ENCODE data around the gene MEIG1.
"Not testable (repeated sequence)": the region's sequence is repeated elsewhere in the genome, so short reads cannot be mapped to it uniquely, and the experiment has no call there.

The MEIG1 gene

GRCh38 chr10:14954934-14955333, 4.3 kb upstream of the MEIG1 start:
- no peak for DNase-seq (ENCODE audit: low read depth in 2 of 2)

DNA sequence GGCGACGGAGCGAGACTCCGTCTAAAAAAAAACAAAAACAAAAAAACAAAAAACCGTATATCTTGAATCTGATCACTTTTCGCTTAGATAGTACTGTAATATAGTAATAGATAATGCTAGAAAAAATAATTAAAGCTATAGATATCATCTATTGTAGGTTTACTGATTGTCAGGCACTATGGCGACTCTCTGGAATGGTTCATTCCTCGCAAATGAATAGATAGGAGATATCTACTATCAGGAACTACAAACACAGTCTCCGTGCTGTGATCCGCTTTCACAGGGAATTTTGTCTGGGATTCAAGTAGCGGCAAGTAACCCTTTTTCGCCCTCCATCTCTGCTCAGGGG, 342 bp upstream of the MEIG1 start:
- no peak for DNase-seq (ENCODE audit: low read depth in 2 of 2)

GRCh38 chr10:14967897-14968296, 8.7 kb downstream of the MEIG1 start:
- DNase-seq (ENCODE audit: low read depth in 2 of 2), result no peak

- peak in 1 of 2 donors; percentile 43 for DNase-seq (ENCODE audit: low read depth in 2 of 2)
Observed at GRCh38 chr10:14971867-14972448, 12.8 kb downstream of the MEIG1 start.

GRCh38 chr10:14974153-14974998, 15.2 kb downstream of the MEIG1 start:
- DNase-seq (ENCODE audit: low read depth in 2 of 2), result not testable (repeated sequence)

- no peak for DNase-seq (ENCODE audit: low read depth in 2 of 2)
Observed at GRCh38 chr10:14975672-14976273, 16.6 kb downstream of the MEIG1 start.

GRCh38 chr10:14982744-14983143, 23.6 kb downstream of the MEIG1 start:
- DNase-seq (ENCODE audit: low read depth in 2 of 2), result no peak

- not testable (repeated sequence) for DNase-seq (ENCODE audit: low read depth in 2 of 2)
Observed at GRCh38 chr10:14989552-14989951, 30.4 kb downstream of the MEIG1 start.

DNA sequence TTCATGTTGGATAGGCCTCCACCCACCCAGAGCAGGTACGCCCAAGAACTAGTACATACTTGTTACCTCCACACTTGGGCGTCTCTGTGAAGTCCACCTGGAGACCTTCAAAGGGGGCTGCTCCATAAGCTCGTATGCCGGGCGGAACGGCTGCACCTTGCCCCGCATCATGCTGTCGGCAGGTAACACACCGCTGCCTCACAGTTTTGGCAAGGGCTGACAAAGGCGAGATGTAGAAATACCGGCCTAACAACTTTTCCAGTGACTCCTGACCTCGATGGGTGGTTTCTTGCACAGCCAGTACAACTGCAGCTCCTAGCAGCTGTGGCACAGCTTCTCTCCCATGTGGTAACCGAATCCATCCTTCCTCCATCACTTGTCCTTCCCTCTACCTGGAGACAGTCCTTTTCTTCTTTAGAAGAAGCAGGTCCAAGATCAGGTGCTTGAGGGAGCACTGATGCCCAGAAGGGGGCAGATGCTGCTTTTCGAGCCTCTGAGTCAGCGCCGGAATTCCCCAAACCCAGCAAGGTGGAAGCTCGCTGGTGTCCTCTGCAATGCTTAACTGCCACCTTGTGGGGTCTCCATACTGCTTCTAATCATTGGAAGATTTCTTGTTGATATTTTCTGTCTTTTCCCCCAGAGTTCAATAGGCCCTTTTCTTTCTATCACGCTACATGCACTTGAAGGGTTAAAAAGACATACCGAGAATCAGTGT, 32.0 kb downstream of the MEIG1 start:
- peak; percentile 55 to 57 for DNase-seq (ENCODE audit: low read depth in 2 of 2)

DNA sequence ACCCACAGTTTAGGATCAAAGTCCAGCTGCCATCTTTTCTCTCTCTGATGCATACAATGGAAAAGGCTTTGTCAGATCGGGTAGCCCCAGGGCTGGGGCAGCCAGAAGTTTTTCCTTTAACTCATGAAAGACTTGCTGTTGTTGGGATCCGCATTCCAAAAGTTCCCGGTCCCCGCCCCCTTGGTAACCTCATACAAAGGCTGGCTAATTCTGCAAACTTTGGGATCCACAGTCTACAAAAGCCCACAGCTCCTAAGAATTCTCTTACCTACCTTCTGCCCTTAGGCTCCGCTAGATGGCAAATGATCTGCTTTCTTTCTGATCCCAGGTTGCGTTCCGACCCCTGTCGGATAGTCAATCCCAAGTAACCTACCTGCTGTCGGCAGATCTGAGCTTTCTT, 33.1 kb downstream of the MEIG1 start:
- not testable (repeated sequence) for DNase-seq (ENCODE audit: low read depth in 2 of 2)

- DNase-seq (ENCODE audit: low read depth in 2 of 2), result not testable (repeated sequence)
Observed at GRCh38 chr10:14993500-14994455, 34.6 kb downstream of the MEIG1 start.

DNA sequence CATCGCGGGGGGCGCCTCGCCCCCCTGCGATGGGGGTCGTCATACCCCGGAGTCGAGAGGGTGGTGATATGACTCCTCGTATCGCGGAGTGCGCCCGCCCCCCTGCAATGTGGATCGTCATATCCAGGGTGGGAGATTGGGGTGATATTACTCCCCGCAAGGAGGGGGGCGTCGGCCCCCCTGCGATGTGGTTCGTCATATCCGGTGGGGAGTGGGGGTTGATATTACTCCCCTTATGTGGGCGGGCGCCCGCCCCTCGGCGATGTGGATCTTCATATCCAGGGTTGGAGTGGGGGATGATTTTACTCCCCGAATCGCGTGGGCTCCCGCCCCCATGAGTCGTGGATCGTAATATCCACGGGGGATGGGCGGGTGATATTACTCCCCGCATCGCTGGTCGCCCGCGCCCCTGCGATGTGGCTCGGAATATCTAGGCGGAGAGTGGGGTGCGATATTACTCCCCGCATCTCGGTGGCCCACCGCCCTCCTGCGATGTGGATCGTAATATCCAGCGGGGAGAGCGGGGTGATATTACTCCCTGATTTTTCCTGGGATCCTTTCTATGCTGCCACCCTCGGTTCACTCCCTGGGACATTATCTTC, 36.9 kb downstream of the MEIG1 start:
- no peak for DNase-seq (ENCODE audit: low read depth in 2 of 2)

- DNase-seq (ENCODE audit: low read depth in 2 of 2), result not testable (repeated sequence)
Observed at GRCh38 chr10:15013530-15013929, 54.3 kb downstream of the MEIG1 start.

- DNase-seq (ENCODE audit: low read depth in 2 of 2), result no peak
Observed at GRCh38 chr10:15015451-15015850, 56.3 kb downstream of the MEIG1 start.

DNA sequence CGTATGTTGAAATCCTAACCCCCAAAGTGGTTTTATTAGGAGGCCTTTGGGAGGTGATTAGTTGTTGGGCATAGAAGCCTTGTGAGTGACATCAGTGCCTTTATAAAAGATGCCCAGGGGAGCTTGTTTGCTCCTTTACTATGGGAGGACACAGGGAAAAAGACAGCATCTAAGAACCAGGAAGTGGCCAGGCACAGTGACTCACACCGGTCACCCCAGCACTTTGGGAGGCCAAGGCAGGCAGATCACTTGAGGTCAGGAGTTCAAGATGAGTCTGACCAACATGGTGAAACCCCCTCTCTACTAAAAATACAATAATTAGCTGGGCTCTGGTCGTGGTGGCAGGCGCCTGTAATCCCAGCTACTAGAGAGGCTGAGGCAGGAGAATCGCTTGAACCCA, 61.8 kb downstream of the MEIG1 start:
- not testable (repeated sequence) for DNase-seq (ENCODE audit: low read depth in 2 of 2)

Data from stimulated activated CD4-positive, alpha-beta T cell treated with anti-CD3 and anti-CD28 coated beads, Interleukin-1b, Interleukin-23, amount 100 ng/mL, for 4 hours (primary cell).